HG02571 (cell line): ENCODE results near the gene SLC17A1.

Source experiments
- ATAC-seq: cut with Tn5 transposase; IDR thresholded peaks from one replicate; pipeline ENCODE4 v1.9.1; 2021; ENCODE audit warnings: mild to moderate bottlenecking, moderate library complexity; ENCODE audit not compliant: unreplicated experiment

SLC17A1 gene

DNA sequence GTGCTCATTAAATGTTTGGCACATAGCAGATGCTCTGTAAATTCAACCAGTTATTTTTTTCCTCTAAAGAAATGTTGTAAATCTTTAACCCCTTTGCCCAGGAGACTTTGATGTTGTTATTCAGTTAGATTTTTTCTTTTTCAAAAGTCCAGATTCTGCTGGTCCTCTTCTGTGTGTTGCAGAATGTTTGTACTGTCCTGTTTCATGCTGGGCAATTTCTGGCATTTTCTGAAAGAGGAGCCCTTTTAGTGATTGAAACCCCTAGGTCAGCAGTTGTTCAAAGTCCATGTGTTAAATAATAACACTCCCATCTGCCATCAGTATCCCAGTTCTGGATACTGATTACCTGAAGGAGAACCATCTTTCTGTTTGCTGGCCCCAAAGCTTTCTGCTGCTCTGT, 1.3 kb upstream of the SLC17A1 start:
- ATAC-seq, result no peak

DNA sequence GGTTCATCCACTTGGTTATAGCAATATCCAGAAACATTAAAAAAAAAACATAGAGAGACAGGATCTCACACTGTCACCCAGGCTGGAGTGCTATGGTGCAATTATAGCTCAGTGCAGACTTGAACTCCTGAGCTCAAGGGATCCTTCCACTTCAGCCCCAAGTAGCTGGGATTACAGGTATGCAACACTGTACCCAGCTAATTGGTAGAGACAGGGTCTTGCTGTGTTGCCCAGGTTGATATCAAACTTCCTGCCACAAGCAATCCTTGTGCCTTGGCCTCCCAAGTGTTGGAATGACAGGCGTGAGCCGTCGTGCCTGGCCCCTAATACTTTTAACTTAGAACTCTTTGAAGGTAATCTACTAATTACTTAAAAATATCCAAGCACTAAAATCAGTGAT, 818 bp upstream of the SLC17A1 start:
- no peak for ATAC-seq

DNA sequence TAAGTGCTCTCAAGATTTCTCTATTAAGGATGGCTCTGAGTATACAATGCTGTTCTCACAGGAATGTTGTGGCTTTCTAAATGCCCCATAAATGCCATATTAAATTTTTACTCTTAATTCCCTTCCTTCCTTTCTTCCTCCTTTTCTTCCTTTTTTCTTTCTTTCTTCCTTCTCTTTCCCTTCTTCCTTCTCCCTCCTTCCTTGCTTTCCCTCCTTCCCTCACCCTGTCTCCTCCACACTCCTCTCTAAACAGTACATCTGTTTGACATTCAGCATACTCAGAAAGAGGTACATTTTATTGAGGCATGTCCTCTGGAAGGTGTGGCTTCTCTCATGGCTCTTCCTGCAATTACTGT, 433 bp upstream of the SLC17A1 start:
- no peak for ATAC-seq

DNA sequence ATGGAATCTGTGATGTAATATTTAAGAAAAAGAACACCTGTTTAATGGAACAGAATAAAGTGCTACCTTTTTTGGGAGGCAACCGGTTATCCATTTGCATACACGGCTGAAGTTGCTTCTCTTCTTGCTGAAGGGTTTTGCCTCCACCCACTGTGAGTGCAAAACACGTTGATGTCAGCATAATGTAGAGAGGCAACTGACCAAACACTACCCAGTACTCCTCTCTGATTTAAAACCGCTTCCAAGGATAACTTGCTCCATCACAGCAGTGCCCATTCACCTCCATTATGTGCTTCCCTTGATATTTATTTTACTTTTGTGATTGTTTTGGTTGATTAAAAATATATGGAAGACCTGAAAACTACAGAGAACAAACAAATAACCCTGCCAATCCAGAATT, 1.4 kb downstream of the SLC17A1 start:
- ATAC-seq, result no peak

DNA sequence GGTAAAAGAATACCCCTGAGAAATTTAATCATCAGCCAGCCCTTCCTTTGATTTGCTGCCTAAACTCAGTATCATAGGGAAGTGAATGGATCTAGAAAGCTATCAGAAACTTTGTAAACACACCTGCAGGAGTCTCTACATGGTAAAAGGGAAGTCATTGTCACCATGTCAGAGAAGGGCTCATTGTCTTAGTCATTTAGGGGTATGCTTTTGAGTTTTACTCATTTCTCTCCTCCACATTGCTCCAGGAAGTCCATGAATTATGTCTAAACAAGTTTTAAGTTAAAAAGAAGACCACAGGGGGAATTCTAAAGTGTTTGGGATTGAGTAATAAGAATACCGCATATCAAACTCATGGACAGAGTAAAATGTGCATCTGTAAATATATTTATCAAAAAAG, 2.5 kb downstream of the SLC17A1 start:
- ATAC-seq, result peak; percentile 74

DNA sequence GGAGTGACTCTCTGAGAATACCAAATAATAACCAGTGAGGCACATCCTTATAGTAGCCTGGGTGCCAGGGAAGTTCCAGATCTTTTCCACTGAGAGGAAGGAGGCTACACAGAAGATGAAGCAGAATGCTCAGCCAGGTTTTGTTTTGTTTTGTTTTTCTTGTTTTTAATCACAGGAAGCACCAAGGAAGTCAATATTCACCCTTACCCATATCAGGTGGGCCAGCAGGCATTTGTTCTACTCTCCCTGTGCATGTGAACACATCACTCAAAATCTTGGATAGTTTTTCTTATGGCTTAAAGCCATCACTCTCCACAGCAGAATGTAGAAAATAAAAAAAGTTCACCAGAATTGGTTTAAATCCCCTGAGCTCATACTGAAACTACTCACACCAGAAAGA, 10.5 kb downstream of the SLC17A1 start:
- ATAC-seq, result no peak

DNA sequence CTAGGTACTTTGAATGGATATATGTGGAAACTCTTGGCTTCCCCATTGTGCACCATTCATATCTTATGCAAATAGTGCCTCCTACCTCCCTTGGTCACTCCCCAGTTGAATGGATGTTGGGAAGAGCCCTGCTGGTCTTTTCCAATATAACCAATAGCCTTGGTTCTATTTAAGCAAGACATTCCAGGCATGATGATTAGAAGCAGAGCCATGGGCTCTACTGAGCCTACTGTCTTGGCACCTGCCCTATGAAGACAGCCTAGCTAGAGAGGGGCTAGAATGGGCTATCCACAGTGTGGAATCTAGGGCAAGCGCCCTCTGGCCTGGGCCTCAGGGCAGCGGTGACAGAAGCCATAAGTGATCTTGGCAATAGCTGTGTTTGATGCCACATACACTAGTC, 15.6 kb downstream of the SLC17A1 start:
- ATAC-seq, result no peak

DNA sequence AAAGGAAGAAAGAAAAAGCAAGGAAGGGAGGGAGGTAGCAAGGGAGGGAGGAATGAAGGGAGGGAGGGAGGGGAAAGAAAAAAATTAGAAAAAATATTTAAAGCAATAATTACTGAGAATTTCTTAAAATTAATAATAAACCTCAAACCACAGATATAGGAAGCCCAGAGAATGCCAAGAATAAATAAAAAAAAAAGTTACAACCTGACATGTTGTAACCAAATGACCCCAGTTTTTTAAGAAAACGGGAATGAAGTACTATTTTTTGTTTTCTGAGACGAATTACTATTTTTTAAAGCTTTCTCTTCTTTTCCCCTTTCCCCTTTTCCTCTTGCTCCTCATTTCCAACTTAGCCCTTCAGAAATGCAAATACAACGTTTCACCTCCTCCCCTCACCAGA, 16.7 kb downstream of the SLC17A1 start:
- no peak for ATAC-seq

DNA sequence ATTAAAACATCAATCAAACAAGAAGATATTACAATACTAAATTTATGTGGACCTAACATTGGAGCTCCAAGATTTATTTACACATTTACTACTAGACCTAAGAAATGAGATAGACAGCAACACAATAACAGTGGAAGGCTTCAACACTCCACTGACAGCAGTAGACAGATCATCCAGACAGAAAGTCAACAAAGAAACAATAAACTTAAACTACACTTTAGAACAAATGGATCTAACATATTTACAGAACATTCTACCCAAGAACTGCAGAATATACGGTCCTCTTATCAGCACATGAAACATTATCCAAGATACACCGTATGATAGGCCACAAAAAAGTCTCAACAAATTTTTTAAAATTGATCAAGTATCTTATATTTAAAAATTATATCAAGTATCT, 27.0 kb downstream of the SLC17A1 start:
- no peak for ATAC-seq

DNA sequence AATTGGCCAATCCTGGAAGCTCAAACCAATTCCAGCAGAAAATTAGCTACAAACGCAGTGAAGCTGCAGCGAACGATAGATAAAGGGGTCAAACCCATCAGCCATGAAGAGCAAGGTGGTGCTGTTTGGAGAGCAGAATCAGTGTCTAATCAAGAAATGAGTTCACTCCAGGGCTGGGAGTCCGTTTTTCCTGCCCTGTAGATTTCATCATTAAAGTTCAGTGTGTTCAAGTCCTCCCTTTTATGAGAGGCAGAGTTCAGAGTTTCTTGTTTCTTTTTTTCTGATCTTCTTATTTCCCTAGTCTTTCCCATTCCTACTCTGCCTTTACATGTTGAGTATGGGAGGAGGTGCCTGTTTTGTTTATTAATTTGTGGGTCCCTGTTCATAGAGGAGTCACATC, 30.4 kb downstream of the SLC17A1 start:
- no peak for ATAC-seq

DNA sequence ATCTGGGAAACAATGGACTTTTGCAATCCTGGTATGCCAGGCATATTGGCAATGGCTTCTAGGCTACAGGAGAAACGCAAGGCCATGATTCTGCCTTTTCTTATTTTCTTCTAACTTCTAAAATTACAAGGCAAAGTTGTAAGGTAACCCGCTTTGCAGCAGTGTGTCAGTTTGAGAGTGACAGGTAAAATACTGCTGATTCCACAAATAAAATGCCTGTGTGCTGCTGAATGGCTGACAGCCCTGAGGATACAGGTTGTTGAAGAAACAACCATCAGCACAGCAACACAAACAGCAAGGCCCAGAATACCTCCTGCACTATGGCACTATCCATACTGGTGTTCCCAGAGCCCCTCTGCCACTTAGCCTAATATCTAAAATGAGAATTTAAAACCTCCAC, 37.1 kb downstream of the SLC17A1 start:
- no peak for ATAC-seq

DNA sequence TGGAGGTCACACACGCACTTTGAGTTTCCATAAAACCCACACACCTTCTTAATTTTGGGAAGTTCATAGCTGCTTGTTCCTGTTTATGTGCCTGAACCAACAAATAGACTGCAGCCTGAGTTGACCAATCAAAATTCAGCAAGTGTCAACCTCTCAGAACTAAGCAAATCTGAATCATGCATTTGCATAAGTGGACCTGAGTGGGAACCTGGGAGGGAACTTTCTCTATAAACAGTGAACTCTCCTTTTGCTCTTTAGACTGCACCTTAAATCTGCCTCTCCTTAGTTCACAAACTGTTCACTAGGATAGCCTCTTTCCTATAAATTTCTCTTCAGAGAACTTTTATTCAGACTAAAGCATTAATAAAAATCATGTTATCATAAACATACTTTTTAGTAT, 37.9 kb downstream of the SLC17A1 start:
- no peak for ATAC-seq

DNA sequence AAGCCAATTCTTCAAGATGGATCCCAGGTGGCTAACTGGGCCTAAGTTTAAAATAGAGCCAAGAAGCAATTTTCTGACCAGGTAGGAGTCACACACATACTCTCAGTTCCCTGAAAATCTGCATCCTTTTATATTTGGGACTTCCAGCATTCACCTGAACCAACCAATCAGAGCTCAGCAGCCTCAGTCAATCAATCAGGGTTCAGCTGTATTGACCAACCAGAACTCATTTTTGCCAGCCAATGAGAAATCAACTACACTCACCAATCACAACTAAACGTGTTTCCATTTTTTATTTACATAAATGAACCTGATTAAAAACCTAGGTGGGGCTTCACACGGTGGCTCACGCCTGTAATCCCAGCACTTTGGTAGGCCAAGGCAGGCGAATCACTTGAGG, 39.8 kb downstream of the SLC17A1 start:
- no peak for ATAC-seq

DNA sequence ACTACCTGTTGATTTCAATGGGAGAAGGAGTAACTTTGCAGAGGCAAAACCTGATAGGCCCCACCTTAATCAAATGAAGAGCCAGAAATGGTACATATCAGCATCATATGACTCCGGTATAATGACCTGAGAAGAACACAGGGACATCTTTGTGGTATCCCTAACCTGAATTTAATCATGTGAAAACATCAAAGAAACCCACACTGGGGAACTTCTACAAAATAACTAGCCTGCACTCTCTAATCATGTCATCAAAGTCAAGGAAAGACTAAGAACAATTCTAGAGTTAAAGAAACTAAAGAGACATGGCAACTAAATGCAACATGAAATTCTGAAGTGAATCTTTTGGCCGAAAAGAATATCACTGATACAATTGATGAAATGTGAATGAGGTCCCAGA, 42.4 kb downstream of the SLC17A1 start:
- no peak for ATAC-seq

DNA sequence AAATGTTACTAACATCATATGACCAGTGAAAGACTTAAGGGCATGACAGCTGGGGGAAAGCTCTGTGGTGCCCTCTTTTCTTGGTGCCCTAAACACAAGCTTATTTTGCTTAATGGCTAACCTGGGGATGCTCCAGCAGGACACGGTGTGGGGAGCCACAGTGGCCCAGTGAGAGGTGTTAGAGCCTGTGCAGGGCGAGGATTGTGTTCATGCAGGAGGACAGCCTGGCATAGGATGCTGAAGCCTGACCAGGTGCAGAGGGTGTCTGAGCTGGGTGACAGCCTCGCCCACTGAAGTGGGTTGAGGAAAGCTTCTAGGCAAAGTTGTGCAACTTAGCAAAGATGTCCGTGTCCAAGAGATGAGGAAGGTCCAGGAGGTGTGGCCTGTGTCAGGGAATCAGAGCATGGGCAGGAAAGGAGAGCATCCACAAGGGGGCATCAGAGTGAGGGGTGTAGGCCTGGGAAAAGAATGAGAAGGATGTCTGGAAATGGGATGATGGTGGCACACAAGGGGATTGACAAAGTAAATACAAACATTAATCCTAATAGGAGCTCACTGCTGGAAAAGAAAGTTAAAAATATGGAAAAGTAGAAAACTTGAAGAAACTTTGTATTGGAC, 43.4 kb downstream of the SLC17A1 start:
- no peak for ATAC-seq

DNA sequence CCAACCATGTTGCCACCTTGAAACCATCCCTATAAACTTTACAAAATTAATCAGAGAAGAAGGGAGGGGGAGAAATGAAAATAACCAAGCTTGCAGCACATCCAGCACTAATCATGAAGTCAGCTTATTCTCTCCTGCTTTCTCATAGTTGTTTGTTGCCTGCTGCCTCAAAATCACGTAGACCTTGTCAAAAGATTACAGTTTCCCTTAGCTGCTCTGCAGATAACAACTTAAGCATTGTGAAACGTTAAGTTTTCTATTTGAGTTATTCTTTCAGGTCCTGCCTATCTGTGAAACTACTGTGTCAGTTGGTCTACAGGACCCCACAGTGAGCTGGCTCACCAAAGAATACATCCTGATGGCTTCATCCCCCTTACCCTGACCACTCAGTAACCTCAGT, 44.4 kb downstream of the SLC17A1 start:
- ATAC-seq, result no peak

DNA sequence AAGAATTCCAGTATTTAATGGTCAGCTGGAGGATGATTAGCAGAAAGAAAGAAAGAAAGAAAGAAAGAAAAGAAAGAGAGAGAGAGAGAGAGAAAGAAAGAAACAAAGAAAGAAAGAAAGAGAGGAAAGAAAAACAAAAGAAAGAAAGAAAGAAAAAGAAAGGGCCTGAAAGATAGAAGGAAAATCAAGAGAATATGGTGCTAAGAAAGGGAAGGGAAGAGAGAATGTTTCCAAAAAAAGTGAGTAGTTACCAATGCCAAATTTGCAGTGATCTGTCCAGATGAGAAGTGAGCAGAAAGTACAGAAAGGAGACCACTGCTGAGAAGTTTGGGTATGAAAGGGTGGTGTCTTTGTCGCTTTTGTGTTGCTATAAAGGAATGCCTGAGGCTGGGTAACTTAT, 50.7 kb downstream of the SLC17A1 start:
- ATAC-seq, result no peak

DNA sequence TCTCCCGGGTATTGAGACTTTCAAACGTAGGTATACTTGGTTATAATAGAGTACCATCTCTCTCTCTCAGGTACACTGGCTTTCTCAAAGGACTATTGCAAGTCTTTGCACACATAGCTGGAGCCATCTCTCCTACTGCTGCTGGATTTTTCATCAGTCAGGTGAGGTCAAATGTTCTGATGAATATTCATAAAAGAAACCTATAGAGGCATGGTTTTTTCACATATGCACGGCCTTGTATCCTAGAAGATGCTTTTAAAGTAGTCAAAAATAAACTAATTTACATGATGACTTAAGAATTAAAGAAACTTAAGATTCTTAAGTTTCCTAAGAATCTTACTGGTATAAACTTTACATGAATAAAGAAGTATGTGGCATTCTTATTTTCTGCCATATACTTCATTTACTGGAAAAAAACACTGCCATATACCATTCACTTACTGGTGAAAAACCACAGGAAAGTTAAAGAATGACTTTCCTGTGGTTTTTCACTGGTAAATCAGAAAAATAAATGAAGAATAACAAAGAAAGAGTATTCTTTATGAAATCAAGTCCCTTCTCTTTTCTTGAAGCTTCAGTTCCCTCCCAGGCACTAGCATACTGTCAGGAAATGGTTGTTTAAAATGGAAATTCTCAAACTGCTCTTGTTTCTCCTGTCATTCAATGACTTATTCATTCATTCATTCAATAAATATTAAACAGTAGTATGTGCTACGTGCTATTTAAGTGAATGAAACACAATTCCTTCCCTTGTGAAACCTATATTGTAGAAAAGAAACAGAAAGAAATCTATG, 53.8 kb downstream of the SLC17A1 start:
- ATAC-seq, result no peak

DNA sequence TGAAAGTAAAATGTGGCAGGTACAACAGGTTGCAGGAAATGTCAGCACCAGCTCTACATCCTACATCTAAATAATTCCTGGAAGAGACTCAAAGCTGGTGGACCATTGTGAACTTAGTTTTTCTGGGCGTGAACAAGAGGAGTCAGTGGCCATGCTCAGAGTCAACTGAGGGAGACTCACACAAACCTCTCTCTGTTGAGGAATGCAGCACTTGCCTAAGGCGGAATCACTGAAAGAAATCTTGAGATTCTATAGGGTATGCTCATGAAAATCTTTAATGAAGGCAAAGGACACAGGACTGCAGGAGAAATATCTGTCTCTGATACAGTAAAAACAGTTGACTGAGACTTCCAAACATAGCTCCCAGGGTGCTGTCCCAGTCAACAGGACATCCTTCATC, 54.8 kb downstream of the SLC17A1 start:
- no peak for ATAC-seq

DNA sequence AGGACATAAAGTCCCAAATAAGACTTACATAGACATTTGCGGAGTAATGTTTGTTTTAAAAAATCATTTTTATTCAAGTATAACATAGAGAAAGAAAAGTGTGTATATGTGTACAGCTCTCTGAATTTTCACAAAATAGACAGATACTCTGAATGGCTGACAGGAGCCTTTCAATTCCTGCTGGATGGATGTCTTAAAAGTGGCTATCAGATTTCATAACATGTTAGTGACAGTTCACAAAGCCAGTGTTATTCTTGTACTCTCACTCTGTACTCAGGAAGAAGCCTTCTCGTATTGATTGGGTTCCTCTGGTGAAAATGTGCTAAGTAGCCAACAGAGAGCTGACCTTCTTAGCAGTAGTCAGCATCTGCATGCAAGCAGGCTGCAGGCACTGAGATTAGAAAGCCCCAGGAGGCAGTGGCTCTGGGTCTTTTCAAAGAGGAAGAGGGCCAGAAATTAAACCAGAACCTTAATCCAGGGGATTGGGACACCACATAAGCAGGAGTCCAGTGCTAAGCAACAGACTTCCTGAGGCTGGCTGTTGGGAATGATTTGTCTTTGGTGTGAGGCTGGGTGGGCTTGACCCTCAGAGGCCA, 57.6 kb downstream of the SLC17A1 start:
- no peak for ATAC-seq

DNA sequence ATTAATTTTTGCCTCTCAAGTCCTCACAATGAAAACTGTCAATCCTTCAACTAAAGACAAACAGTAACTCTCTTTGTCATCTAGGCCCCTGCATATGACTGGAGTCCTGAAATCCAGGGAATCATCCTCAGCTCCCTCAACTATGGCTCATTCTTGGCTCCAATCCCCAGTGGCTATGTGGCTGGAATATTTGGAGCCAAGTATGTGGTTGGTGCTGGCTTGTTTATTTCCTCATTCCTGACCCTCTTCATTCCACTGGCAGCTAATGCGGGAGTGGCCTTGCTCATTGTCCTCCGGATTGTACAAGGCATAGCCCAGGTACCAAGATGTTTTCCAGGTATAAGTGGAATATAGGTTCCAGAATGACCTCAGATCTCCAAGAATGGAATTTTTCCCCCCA, 61.9 kb downstream of the SLC17A1 start:
- no peak for ATAC-seq

DNA sequence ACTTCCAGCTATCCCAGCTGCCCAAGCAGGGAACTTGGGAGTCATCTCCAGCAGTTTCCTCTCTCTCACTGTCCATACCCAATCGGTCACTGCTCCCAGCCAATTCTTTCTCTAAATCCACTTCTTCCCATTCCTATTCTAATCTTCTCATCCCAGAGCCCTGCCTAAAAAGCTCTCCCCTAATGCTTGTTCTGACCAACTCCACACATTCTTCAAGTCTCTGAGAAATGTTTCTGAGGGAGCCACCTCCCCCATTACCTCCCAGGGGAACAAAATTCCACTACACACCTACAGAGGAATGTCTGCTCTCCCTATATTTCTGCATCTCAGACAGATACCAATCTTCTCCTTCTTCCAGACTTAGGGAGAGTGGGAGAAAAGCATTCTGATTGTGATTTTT, 63.3 kb downstream of the SLC17A1 start:
- ATAC-seq, result no peak

DNA sequence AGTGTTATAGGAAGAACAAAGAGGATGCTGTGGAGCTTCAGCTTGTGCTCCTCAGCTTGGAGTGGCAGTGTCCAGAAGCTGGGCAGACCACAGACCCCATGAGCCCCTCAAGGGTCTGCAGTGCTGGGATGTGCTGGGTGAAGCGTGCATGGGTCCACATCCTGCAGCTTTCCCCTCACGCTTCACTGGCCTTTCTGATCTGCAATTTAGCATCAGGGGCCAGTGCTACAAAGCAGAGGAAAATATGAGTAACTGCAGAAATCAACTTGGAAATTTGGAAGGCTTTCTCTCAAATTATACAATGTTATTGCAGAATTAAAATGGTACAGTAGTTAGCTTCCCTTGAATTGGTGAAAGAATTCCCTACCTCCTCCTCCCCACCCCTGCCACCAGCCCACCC, 67.2 kb downstream of the SLC17A1 start:
- no peak for ATAC-seq
